ENCODE results near the gene GNAI1.

GNAI1 gene

DNA sequence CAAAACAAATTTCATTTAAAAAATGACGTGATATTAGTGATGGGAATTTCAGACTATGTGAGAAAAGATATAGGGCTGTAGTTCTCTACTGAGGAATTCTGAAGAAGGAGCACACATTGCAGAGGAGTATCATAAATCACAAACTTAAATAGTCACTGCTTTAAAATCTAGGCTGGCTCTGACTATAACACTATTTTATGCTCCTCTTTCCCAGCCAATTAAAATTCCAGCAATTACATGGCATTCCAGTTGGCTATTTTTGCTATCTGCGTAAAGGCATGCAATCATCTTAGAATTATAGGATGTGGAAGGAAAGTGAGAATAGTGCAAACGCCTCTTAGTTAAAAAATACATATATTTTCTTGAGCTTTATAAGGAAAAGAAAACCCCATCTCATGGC, 123.1 kb downstream of the GNAI1 start:
- no peak for DNase-seq

- no peak for DNase-seq
Measured at GRCh38 chr7:80260606-80261005, 126.0 kb downstream of the GNAI1 start.

GRCh38 chr7:80263333-80263732, 128.7 kb downstream of the GNAI1 start:
- no peak for DNase-seq

- DNase-seq: no peak
Measured at GRCh38 chr7:80263821-80264220, 129.2 kb downstream of the GNAI1 start.

GRCh38 chr7:80264769-80265495, 130.3 kb downstream of the GNAI1 start:
- DNase-seq: no peak

GRCh38 chr7:80272560-80273239, 138.1 kb downstream of the GNAI1 start:
- DNase-seq: no peak

DNA sequence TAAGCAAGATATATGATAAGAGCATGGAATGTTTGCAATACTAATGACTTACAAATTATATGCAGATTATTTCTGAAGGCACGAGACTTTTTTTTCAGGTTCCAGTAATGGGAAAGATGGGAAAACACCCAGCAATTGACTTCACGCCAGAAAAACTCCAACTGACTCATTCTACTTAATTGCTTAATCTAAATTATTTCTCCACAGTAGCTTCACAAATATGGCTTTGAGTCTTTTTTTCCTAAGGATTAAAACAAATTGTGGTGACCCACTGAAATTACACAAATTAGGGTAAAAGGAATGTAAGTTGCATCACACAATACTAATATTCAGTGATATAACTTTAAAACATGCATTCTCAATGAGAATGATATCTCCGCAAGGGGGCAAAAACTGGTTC, 138.7 kb downstream of the GNAI1 start:
- no peak for DNase-seq

GRCh38 chr7:80275192-80275605, 140.6 kb downstream of the GNAI1 start:
- DNase-seq: no peak

All from activated naive CD4-positive, alpha-beta T cell (primary cell).